GM13977 (cell line): ENCODE measurements around the gene TCERG1L.

ENCODE experiments used
- DNase-seq: peaks from one replicate; pipeline ENCODE4 v3.0.0; 2012; ENCODE audit warnings: low spot score
- in situ Hi-C: fragments of 300-500 bp; cut with MboI; formaldehyde crosslinking; loops from one replicate; pipeline ENCODE4 v1.12.0; 2022; ENCODE audit warnings: low sequenced_read_pairs, low pct_unique_long_range_greater_than_20kb, mixed read lengths, inconsistent platforms; ENCODE audit not compliant: unreplicated experiment
- TF ChIP-seq, protein P1 (sequence below): IDR thresholded peaks from 2 replicates; pipeline ENCODE4 v1.5.1; 2012; ENCODE audit warnings: mild to moderate bottlenecking, control low read depth; ENCODE audit not compliant: insufficient read depth; ENCODE audit errors: extremely low read depth, missing control alignments

The TCERG1L gene

GRCh38 chr10:131127610-131128009, 183.9 kb downstream of the TCERG1L start:
- in situ Hi-C loops = no loop called here
- TF ChIP-seq, protein P1, sequence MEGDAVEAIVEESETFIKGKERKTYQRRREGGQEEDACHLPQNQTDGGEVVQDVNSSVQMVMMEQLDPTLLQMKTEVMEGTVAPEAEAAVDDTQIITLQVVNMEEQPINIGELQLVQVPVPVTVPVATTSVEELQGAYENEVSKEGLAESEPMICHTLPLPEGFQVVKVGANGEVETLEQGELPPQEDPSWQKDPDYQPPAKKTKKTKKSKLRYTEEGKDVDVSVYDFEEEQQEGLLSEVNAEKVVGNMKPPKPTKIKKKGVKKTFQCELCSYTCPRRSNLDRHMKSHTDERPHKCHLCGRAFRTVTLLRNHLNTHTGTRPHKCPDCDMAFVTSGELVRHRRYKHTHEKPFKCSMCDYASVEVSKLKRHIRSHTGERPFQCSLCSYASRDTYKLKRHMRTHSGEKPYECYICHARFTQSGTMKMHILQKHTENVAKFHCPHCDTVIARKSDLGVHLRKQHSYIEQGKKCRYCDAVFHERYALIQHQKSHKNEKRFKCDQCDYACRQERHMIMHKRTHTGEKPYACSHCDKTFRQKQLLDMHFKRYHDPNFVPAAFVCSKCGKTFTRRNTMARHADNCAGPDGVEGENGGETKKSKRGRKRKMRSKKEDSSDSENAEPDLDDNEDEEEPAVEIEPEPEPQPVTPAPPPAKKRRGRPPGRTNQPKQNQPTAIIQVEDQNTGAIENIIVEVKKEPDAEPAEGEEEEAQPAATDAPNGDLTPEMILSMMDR = no peak
- DNase-seq = no peak

DNA sequence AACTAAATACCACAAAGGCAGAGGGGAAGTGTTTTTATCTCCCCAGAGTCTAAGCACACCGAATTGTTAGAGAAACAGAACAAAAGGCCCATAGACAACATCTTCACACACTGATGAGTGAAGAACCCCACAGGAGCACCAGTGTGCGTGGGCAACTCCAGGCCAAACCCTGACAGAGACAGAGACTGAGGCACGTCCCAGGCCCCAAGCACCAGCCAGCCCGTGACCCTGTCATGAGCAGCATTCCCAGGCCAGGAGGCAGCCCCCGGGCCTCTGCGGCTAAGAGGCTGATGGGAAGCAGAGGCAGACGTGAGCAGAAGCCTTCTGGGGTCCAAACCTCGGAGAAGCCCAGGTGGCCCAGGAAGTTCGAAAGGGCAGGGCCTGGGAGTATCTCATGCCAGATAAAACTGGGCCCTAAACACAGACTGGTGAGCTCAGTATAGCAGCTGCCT, 184.4 kb downstream of the TCERG1L start:
- in situ Hi-C loops = no loop called here
- TF ChIP-seq, protein P1 = no peak
- DNase-seq = no peak

DNA sequence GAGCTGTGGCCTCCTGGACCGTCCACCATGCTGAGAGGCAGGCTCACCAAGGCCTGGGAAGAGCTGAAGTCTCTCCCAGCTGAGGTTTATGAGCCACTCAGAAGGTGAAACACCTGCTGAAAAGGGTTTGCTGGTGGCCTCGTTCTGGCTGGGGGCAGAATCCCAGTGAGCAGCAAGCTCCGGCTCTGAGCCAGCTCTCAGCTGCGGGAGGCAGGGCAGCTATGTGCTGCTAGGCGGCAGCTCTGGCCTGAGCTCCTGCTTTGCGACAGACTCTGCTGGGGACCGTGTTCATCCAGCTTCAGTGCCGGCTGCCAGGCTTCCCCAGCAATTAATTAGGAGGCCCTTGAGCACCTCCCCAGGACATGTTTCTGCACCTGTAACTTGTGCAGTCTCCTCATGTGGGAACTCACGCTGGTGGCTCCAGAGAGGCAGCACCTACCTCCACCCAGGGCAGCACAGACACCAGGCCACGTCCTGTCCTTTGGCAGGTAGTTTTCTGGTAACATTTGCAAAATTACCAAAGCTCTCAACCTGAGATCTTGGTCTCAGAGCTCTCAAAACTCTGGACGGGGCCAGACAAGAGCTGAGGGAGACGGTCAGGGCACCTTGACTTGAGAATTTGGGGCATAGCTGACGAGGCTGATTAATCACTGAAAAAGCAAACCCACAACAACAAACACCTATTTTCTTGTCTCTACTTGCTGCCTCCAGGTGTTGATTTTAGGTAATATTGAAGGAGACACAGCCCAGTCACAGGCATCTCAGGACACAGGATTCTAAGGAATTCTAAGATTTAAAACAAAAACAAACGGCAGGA, 185.0 kb downstream of the TCERG1L start:
- in situ Hi-C loops = no loop called here
- TF ChIP-seq, protein P1 = no peak
- DNase-seq = no peak

- in situ Hi-C loops = no loop called here
Measured at GRCh38 chr10:131125511-131126225, 185.9 kb downstream of the TCERG1L start.

DNA sequence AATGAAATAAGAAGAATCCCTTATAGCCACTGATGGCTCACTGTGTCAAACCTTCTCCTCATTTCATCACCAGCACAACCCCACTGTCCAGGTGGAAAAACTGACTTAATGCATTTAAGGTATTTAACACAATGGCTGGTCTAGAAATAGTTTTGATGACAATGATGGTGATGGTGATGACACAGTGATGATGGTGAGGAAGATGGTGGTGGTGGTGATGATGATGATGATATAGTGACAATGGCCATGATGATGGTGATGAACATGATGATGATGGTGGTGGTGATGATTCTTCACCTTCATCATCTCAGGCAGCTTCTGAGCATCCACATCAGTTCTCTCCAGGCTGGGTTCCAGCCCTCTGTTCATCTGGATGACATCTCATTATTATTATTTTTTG, 186.6 kb downstream of the TCERG1L start:
- TF ChIP-seq, protein P1 = no peak
- DNase-seq = no peak
- in situ Hi-C loops = no loop called here

More at GRCh38 chr10:131125511-131126225, 185.9 kb downstream of the TCERG1L start:
- no peak for DNase-seq
- TF ChIP-seq, protein P1 = no peak

DNA sequence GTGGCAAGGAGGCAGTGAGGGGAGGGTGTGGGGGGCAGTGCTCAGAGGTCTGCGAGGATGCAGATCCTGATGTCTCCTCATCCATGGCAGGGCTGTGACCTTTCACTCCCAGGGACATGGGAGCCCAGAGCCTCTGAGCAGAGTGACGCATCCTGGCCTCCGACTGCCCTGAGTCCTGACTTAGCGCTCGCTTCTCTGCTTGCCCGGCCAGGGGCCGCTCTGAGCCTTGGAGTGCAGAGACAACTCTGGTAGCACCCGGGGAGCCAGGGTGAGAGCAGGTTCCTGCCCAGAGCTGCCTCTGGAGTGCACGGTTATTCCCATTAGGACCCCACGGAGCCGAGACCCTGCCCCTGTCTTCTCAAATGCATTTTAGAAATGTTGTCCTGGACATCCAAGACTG, 188.0 kb downstream of the TCERG1L start:
- in situ Hi-C loops = no loop called here
- TF ChIP-seq, protein P1 = no peak
- DNase-seq = no peak
